AG08396 (cell line): ENCODE results near the gene LSR.
"Not testable (repeated sequence)": the region's sequence is repeated elsewhere in the genome, so short reads cannot be mapped to it uniquely, and the experiment has no call there.

ENCODE experiments used
- DNase-seq: peaks from one replicate; pipeline ENCODE4 v3.0.0; 2012; ENCODE audit warnings: low spot score, mixed read lengths

The LSR gene

DNA sequence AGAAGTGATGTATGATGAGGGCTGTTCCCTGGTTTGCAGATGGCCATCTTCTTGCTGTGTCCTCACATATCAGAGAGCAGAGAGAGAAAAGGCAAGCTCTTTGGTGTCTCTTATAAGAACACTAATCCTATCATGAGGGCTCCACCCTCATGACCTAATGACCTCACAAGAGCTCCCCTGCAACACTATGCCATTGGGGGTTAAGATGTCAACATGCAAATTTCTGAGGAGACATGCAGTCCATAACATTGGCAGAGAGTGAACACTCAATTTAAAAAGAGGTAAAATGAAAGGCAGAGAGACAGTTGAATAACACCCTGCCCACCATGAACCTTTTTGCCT, 31.2 kb upstream of the LSR start:
- no peak for DNase-seq

DNA sequence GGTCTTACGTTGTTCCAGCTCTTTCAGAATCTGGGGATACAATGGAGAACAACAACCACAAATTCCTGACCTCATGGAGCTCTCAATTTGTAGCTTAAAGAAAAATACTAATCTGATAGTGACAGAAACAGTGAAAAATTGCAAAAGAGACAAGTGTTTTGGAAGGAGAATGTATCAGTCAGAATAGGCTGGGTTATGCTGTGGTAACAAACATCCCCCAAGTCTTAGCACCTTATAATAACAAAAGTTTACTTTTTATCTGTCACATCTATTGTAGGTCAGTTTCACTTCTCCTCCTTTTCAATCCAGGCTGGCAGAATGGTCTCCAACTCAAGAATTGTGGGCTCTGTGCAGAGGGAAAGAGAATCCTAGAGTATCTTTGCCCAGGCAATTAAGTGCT, 29.8 kb upstream of the LSR start:
- no peak for DNase-seq

DNA sequence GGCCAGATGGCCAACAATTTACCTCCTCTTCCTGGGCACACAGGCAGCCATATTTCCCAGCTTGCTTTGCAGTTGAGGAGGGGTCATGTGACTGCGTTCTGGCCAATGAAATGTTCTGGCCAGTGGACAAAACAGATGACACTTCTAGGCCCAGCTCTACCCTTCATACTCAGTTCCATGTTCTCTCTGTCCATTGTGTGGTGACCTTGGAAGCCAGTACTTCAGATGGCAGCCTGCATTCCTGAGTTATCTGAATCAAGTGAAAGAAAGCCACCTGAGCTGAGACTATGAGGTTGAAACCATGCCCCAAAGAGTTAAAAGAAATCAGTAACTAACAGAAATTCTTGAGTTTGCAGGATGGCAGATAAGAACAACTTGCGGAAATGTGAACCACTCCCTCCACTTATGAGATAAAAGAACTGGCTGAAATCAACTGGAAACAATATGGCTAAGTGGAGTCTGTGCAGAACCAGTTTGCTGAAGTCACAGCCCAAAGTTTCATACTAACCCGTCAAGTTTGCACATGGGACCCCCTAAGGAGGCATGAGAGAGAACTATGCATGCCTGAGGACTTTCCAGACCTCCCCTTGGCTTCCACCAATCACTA, 28.4 kb upstream of the LSR start:
- no peak for DNase-seq

DNA sequence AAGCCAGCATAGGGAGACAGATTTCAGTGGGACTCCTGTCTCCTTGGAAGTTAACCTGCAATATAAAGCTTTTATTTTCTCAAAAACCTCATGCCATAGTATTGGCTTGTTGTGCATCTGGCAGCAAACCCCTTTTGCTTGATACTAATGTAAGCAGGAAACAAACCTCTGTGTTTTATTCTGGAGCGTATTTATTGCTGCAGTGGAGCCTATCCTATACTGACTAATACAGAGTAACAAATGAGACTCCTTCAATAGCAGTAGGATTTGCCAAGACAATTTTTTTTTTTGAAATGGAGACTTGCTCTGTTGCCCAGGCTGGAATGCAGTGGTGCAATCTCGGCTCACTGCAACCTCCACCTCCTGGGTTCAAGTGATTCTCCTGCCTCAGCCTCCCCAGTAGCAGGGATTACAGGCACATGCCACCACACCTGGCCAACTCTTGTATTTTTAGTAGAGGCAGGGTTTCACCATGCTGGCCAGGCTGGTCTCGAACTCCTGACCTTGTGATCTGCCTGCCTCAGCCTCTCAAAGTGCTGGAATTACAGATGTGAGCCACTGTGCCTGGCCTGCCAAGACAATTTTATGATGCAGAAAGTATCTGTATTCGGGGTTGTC, 27.7 kb upstream of the LSR start:
- not testable (repeated sequence) for DNase-seq

DNA sequence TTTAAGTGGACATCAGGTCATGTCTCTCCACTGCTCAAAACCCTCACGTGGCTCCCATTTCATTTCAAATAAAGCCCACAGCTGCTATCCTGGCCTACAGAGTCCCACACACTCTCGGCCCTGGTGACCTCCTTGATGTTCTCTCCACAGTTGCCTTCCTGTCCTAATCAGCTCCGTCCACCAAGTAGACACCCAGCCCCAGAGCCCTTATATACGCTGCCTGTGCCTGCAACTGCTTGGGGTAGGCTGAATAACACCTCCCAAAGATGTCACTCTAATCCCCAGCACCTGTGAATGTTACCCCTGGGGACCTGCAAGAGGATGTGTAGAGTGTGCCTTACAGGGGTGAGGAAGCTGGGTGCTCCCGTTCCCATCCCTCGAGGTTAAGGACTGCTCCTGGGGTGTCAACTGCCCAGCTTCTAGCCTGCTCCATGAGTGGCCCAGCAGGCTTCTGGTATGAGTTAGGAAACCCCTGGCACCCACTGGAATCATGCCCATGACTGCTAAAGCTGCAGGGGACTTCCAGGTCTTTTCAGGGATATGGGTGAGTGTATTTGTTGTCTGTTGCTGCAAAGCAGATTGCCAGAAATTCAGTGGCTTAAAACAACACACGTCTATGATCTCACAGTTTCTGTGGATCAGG, 26.3 kb upstream of the LSR start:
- no peak for DNase-seq

DNA sequence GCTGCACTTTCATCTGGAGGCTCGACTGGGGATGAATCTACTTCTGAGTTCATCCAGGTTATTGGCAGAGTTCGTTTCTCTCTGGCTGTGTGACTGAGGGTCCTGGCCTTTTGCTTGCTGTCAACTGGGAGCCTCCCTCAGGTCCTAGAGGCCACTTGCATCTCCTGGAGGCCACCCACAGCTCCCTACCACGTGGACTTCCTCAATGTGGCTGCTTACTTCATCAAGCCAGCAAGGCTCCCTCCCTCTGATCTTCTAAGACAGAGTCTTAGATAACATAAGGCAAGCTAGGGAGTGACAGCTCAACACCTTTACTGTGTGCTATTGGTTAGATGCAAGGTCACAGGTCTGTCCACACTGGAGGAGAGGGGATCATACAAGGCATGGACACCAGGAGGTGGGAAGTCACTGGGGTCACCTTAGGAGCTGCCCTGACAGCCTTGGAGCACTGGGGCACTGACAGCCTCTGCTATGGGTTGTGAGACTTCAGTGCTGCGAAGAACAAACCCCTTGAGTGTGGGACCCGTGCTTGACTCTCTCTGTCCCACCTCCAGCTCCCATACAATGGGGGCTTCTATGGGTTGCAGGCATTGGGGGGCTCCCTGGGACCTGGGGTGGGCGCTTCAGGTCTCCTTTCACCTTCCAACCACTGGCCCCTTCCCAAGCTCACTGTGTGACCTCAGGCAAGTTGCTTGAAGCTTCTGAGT, 25.6 kb upstream of the LSR start:
- no peak for DNase-seq

DNA sequence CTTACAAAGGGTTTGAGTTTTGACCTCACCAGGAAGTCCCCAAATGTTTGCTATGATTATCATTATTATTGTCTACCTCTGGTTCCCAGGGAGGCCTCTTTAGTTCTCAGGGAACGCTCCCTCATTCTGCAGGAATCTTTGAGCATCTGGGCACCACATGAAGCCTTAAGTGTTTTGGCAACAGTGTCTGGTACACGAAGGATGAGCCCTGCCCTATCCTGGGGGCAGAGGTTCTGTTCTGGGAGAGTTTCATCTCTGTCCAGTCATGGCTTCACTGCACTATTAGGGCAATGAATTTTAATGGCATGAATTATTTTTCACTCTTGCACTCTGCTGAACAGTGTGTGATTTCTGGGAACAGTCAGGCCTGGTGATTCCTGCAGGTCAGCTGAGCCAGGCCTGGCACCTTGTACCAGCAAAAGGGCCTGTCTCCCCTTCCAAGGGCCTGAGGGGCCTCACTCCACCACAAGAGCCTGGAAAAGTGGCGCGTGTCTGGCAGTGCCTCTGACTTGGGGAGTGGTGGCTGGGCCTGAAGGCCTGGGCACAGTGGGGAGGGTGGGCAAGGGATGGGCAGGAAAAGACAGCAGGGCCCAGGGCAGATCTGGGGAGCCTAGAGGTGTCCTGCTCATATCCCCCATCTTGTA, 24.8 kb upstream of the LSR start:
- no peak for DNase-seq

DNA sequence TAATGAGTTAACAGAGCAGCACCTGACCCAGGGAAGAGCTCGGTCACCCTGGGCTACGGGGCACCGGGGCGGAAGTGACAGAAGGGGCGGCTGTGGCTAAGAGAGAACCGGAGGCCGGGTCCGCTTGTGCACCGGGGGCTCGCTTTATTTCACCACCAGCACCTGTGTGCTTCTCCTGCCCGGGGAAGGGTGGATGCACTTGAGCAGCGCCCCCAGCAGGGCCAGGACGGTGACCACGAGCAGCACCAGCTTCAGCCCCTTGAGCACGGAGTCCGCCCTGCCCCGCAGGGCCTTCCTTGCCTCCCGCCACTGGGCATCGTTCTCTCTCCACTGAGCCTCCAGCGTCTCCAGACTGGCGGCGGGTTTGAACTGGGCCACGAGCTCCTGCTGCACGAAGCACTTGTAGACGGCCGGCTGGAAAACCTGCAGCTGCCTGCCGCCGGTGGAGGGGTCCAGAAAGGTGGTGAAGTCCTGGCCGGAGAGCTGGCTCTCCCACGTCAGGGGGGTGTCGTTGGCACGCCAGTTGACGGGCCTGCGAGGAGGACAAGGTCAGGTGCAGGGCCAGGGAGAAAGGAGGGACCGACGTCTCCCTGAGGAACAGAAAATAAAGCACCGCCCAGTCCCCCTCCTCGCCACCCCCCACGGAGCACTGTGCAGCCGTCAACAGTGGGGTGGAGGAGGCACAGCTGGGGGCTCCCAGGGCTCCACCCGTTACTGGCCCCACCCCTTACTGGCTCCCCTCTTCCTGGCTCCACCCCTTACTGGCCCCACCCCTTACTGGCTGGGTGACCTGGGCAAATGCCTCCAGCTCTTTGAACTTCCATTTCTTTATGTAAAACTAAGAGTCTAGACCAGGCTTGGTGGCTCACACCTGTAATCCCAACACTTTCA, 23.9 kb upstream of the LSR start:
- no peak for DNase-seq

DNA sequence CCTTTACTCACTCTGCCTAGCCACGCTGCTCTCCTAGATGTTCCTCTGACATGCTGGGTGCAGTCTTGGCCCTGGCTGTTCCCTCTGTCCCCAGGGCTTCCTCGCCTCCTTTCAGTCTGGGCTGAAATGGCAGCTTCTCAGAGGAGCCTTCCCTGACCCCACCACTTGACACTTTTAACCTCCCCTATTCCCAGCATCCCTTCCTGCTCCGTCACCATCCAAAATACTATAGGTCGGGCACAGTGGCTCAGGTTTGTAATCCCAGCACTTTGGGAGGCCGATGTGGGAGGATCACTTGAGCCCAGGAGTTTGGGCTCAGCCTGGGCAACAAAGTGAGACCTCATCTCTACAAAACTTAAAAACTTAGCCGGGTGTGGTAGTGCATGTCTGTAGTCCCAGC, 22.9 kb upstream of the LSR start:
- DNase-seq = no peak

DNA sequence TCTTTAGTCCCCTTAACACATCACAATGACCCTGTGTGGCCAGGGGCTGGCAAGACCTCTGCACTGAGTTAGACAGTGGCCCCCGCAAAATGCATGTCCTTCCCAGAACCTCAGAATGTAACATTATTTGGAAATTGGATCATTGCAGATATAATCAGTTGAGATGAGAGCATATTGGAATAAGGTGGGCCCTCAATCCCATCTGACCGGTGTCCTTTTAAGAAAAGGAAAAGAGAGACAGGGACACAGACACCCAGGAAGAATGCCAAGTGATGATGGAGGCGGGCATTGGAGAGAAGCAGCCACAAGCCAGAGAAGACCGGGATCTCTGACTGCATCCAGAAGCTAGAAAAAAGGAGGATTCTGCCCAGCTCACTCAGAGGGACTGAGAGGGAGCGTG, 22.1 kb upstream of the LSR start:
- no peak for DNase-seq

DNA sequence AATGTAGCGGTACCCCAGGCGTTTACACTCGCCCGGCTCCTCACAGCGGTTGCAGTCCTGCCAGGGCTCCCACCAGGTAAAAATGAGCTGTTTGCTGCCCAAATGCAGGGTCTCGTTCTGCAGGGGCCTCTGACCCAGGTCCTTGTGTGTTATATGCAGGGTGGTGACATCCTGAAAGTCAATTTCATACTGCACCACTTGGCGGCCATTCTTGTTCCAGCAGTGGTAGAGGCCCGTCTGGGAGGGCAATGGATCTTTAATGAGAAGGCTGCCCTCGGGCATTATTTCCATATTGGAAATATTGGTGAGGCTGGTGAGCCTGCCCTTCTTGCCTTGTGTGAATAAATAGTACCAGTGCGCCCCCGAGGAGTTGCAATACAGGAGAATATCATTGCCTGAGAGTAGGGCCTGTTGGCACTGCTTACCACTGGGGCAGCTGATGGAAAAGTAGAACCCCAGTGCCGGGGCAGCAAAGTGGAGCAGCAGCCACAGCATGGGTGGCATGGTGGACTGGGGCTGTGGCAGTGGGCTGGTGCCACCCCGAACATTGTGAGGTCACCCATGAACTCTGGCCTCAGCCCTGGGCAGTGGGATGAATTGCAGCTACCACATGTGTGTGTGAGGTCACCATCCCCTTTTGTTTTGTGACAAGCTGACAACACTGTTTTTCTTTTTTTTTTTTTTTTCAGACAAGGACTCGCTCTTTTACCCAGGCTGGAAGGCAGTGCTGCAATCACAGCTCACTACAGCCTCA, 20.4 kb upstream of the LSR start, which contains the start of gene FAM187B:
Gene FAM187B, minus strand, starts transcription at position 563 of the 754 bp plus-strand sequence. Its CDS starts 59 bp downstream, at position 504.
- DNase-seq = no peak

DNA sequence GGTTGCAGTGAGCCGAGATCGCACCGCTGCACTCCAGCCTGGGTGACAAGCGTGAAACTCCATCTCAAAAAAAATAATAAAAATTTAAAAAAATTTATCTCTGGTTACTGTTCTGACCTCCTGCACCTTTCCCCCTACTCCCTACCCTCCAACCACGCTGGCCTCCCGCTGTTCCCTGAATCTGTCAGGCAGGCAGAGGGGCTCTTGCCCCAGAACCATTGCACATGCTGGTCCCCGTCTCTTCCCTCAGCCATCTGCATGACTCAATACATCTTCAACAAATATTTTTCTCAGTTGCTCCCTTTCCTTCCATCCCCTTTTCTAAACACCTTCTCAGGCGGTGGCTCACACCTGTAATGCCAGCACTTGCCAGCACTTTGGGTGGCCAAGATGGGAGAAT, 19.2 kb upstream of the LSR start:
- DNase-seq = no peak

DNA sequence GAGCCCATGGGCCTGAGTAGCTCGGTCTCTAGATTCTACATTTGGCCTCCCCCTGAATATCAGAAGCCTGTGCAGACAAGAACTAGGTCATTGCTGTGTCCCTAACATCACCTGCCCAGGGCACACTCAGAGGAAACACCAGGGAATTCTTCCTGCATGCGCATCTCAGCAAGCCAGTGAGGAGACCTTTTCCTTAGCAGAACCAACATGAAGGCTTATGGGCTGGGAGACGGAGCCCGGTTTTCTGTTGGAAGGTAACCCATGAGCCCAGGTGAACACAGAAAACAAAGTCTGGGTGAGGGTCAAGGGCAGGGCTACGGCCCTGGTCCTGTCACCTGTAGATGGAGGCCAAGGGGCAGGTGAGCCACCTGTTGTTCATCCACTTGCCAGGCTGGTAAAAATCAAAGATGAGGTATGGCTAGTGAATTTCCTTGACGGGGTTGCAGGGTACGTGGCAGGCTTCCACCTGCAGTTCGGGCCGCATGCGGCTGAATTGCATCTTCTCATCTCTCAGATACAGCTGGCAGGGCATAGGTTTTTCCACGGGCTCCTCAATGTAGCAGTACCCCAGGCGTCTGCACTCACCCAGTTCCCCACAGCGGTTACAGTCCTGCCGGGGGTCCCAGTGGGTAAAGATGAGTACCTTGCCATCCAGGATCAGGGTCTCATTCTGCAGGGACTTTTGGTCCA, 16.7 kb upstream of the LSR start:
- DNase-seq = no peak

DNA sequence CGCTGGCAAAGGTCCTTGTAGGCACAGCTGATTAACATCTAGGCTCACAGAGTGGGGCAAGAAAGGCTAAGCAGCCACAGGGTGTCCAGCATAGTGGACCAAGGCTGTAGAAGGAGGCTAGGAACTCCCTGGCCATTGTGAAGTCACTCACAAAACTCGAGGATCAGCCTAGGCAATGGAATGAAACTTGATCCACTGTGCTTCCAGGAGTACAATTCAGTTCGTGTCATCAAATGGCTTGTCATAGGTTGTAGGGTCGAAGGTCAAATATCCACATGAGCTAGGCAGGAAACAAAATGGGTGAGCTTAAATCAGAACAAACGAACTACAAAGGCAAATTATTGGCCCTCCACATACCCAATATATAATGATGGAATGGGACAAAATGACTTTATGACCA, 15.9 kb upstream of the LSR start:
- no peak for DNase-seq

DNA sequence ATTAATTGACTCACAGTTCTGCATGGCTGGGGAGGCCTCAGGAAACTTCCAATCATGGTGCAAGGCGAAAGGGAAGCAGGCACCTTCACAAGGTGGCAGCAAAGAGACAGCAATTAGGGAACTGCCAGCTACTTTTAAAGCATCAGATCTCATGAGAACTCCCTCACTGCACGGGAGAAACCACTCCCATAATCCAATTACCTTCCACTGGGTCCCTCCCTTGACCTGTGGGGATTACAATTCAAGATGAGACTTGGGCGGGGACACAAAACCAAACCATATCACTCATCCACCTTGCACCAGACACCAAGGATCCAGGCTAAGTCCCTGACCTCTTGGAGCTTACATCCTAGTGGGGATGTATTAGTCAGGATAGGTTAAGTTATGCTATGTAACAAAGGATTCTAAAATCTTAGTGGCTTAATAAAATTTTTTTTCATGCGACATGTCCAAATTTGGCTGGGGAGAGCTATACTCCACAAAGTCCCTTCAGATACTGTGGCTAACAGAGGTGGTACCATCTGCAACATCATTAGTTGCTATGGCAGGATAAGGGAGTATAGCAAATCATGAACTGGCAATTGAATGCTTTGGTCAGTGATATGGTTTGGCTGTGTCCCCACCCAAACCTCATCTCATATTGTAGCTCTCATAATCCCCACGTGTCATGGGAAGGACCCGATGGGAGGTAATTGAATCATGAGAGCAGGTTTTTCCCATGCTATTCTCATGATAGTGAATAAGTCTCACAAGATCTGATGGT, 12.0 kb upstream of the LSR start:
- no peak for DNase-seq

DNA sequence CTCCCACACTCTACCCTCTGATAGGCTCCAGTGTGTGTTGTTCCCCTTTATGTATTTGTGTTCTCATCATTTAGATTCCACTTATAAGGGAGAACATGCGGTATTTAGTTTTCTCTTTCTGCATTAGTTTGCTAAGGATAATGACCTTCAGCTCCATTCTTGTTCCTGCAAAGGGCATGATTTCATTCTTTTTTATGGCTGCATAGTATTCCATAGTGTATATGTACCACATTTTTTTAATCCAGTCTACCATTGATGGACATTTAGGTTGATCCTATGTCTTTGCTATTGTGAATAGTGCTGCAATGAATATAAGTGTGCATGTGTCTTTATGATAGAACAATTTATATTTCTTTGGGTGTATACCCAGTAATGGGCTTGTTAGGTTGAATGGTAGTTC, 9.2 kb upstream of the LSR start:
- not testable (repeated sequence) for DNase-seq

DNA sequence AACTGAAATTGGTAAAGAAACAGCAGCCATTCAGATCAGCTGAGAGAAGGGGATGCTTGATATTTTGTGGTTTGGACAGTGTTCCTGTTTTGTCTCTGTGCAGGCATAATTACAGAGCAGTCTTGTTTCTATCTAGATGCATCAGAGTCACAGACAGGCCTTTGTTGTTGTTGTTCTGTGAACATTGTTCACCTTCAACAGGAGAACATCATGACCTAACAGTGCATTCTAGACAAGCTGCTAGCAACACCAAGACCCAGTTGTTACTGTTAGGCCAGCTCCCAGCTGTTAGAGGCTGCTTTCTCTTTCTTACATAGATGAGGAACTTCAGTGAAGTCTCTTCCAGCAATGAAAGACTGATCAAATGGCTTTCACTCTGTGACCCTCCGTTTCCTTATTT, 8.5 kb upstream of the LSR start:
- DNase-seq = no peak

DNA sequence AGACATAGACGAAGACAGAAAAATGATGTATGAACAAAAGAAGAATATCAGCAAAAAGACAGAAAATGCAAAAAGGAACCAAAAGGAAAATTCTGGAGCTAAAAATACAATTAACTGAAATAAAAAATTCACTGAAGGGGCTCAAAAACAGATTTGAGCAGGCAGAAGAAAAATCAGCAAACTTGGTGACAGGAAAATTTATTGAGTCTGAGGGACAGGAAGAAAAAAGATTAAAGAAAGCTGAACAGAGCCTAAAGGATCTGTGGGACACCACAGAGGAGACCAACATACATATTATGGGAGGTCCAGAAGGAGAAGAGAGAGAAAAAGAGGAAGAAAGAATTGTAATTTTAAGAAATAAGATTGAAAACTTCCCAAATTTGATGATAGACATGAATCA, 7.4 kb upstream of the LSR start:
- DNase-seq = no peak

DNA sequence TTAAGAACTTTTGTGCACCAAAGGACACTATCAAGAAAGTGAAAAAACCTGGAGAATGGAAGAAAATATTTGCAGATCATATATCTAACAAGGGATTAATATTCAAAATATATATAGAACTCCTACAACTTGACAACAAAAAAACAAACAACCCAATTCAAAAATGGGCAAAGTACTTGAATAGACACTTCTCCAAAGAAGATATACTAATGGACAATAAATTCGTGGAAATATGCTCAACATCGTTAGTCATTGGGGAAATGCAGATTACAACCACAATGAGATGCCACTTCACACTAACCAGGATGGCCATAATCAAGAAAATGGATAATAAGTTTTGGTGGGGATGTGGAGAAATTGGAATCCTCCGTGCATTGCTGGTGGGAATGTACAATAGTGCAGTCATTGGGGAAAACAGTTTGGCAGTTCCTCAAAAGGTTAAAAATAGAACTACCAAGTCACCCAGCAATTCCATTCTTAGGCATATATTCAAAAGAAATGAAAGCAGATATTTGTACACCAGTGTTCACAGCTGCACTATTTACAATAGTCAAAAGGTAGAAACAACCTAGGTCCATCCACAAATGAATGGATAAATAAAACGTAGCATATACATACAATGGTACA, 2.2 kb upstream of the LSR start:
- DNase-seq = no peak
